ENCODE measurements around the gene DDX20. TPM values are rescaled to one million over a fixed set of nuclear protein-coding genes. Genes with fewer than 3 reads are reported as not detected.
A peak's percentile ranks its signal among the peaks of the same experiment; 100 is the strongest.

DDX20 gene
- total and polyA plus RNA-seq, 8 donors = 10.6 to 22.8 (median 18.7) TPM

DNA sequence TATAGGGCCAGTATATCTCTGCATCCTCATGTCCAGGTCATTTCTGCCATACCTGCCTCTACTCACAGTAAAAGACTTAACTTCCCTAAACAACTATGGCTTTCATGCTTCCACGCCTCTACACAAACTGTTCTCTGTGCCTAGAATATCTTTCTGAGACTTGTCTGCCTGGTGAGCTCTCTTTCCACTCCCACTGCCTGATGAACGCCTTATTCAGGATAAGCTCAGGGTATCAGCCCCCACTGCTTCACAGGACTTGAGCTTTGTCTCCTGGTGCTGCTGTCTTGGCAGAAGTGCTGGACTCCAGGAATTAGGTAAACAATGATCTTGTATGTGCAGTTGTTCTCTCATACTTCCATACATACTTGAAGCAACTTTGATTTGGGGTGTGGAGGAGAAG, 4.8 kb upstream of the DDX20 start:
- TF ChIP-seq, protein P1, sequence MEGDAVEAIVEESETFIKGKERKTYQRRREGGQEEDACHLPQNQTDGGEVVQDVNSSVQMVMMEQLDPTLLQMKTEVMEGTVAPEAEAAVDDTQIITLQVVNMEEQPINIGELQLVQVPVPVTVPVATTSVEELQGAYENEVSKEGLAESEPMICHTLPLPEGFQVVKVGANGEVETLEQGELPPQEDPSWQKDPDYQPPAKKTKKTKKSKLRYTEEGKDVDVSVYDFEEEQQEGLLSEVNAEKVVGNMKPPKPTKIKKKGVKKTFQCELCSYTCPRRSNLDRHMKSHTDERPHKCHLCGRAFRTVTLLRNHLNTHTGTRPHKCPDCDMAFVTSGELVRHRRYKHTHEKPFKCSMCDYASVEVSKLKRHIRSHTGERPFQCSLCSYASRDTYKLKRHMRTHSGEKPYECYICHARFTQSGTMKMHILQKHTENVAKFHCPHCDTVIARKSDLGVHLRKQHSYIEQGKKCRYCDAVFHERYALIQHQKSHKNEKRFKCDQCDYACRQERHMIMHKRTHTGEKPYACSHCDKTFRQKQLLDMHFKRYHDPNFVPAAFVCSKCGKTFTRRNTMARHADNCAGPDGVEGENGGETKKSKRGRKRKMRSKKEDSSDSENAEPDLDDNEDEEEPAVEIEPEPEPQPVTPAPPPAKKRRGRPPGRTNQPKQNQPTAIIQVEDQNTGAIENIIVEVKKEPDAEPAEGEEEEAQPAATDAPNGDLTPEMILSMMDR (IDR thresholded peaks at IDR 0.05) = no peak
- DNase-seq (no peak), ATAC-seq (no peak)
- intact Hi-C loops (cut with DNase I) = loop anchor here in 1 of 2 donors (10.0 kb wide), 1 partner anchor 246 kb away; the partner anchor contains the start of genes ADORA3 and TMIGD3
- no peak overlapping the region for H3K4me3 ChIP-seq
- no peaks in the 10 kb centered on the region for H3K36me3 ChIP-seq
- H3K4me1 ChIP-seq = peaks cover 6 to 8% of the 10 kb centered on the region in 2 donors
- no peaks in the 10 kb centered on the region for H3K27me3 ChIP-seq
- no peaks in the 10 kb centered on the region for H3K9me3 ChIP-seq
- H3K27ac ChIP-seq = no peak overlapping the region

DNA sequence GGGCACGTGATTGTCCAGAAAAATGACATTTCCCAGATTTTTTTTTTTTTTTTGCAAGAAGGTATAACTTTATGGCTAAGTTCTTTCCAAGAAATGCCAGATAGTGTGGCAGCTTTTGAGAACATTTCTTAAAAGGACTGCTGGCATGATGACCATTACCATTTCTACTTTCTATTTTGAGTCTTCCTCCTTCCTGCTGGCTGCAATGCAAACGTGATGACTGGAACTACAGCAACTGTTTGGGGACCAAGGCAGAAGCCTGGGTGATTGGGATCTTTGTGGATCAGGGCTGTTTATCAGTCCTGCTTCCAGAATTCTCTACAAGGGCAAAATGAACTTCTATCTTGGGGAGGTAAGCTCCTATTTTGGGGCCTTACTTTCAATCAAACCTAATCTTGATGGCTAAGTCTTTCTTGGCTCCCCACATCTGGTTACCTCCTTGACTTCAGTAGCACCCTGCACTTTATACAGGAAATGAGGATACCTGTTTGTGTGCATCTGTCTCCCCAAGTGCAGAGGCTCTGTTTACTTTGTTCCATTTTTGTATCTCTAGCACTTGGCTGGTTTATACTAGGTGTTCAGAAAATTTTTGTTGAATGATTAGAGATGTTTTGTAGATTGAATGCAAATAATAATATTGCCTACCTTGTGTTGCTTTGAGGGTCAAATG, 3.7 kb upstream of the DDX20 start:
- no peaks in the 10 kb centered on the region for H3K27me3 ChIP-seq
- no peak for ATAC-seq
- intact Hi-C loops (cut with DNase I) = loop anchor here in 1 of 2 donors (10.0 kb wide), 1 partner anchor 247 kb away; the partner anchor contains the start of genes ADORA3 and TMIGD3
- H3K4me1 ChIP-seq = peaks cover 11 to 18% of the 10 kb centered on the region in 2 donors
- H3K27ac ChIP-seq = no peak overlapping the region
- H3K9me3 ChIP-seq = no peaks in the 10 kb centered on the region
- DNase-seq = no peak
- TF ChIP-seq, protein P1 (IDR thresholded peaks at IDR 0.05) = no peak
- H3K4me3 ChIP-seq = no peak overlapping the region
- H3K36me3 ChIP-seq = no peaks in the 10 kb centered on the region

DNA sequence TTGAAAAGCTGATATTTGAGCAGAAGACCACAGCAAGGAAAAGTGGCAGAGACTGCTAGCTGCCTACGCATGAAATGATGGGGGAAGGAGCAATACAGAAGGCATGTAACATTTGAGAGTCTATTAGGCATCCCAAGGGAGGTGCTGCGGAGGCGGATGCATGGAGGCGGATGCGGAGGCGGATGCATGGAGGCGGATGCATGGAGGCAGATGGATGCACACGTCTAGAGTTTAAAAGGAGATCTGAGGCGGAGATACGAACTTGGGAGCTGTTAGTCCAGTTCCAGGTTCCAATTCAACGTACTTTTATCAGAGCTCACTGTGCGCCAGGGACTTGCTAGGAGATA, 744 bp upstream of the DDX20 start:
- no peaks in the 10 kb centered on the region for H3K9me3 ChIP-seq
- no peaks in the 10 kb centered on the region for H3K27me3 ChIP-seq
- peak overlapping the region; percentile 92 to 95 for H3K27ac ChIP-seq
- peak; percentile 44 to 76 (median 50) for DNase-seq
- ATAC-seq = peak; percentile 33
- peaks cover 12 to 28% of the 10 kb centered on the region in 2 donors for H3K4me1 ChIP-seq
- H3K4me3 ChIP-seq = peak overlapping the region; percentile 63 to 78
- H3K36me3 ChIP-seq = peaks cover 0 to 10% of the 10 kb centered on the region in 2 donors
- intact Hi-C loops (cut with DNase I) = loop anchor here in 1 of 2 donors (10.0 kb wide), 1 partner anchor 250 kb away; the partner anchor contains the start of genes ADORA3 and TMIGD3
- TF ChIP-seq, protein P1 (IDR thresholded peaks at IDR 0.05) = no peak

DNA sequence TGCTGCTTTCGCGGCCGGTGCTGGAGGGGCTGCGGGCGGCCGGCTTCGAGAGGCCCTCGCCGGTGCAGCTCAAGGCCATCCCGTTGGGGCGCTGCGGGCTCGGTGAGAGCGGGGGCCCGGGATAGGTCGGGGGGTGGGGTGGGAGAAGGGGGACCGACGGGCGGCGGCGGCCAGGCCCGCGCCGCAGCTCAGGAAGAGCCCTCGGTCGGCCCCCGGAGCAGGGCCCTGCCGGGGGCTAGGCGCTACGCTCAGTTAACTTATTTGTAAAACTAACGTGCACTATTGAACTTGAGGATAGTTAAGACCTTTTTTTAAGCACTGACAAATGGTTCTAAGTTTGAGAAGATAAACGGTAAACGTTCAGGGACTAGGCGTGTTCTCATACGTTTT, 418 bp downstream of the DDX20 start:
- peaks cover 0 to 21% of the 10 kb centered on the region in 2 donors for H3K36me3 ChIP-seq
- TF ChIP-seq, protein P1 (IDR thresholded peaks at IDR 0.05) = no peak
- peaks cover 12 to 28% of the 10 kb centered on the region in 2 donors for H3K4me1 ChIP-seq
- no peaks in the 10 kb centered on the region for H3K27me3 ChIP-seq
- DNase-seq (no peak), ATAC-seq (peak; percentile 33)
- no peaks in the 10 kb centered on the region for H3K9me3 ChIP-seq
- H3K4me3 ChIP-seq = peak overlapping the region; percentile 63 to 78
- peak overlapping the region; percentile 92 to 95 for H3K27ac ChIP-seq
- intact Hi-C loops (cut with DNase I) = loop anchor here in 1 of 2 donors (10.0 kb wide), 1 partner anchor 251 kb away; the partner anchor contains the start of genes ADORA3 and TMIGD3

DNA sequence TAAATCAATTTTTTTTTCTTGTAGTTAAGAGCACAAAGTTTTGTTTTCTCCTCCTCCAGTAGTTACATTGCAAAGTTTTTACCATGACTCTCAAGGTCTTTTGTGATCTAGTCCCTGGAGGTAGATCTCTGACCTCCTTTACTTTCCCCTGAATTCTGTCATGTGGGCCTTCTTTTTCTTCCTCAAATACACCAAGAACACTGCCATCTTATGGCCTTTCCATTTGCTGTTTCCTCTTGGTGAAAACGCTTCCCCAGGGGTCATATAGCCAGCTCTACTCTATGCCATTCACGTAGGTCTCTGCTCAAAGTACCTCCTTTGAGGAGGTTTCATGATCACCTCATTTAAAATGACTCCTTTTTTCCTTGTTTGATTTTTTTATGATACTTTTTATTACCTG, 2.7 kb downstream of the DDX20 start:
- ATAC-seq (no peak), DNase-seq (no peak)
- intact Hi-C loops (cut with DNase I) = loop anchor here in 1 of 2 donors (10.0 kb wide), 1 partner anchor 254 kb away; the partner anchor contains the start of genes ADORA3 and TMIGD3
- H3K27ac ChIP-seq = no peak overlapping the region
- H3K36me3 ChIP-seq = peaks cover 5 to 39% of the 10 kb centered on the region in 2 donors
- H3K4me1 ChIP-seq = peaks cover 12 to 28% of the 10 kb centered on the region in 2 donors
- no peak overlapping the region for H3K4me3 ChIP-seq
- H3K27me3 ChIP-seq = no peaks in the 10 kb centered on the region
- no peaks in the 10 kb centered on the region for H3K9me3 ChIP-seq
- TF ChIP-seq, protein P1 (IDR thresholded peaks at IDR 0.05) = no peak

Measured in left lung (tissue), 10 donors.